Osteocyte (in vitro differentiated cells): Measurements from ENCODE around the gene KRTAP4-4. TPM values are rescaled to one million over a fixed set of nuclear protein-coding genes. Genes with fewer than 3 reads are reported as not detected.

Source experiments
- DNase-seq: peaks from one replicate; pipeline ENCODE4 v3.0.0; 2021; ENCODE audit warnings: mixed read lengths; ENCODE audit not compliant: unreplicated experiment; ENCODE audit errors: extremely low spot score
- H3K27ac Mint-ChIP-seq: one replicate; pipeline ENCODE4 v1.8.0; 2021; ENCODE audit warnings: mild to moderate bottlenecking, mixed read lengths; ENCODE audit not compliant: unreplicated experiment
- H3K27me3 Mint-ChIP-seq: one replicate; pipeline ENCODE4 v1.8.0; 2021; ENCODE audit warnings: mixed read lengths; ENCODE audit not compliant: unreplicated experiment
- H3K36me3 Mint-ChIP-seq: one replicate; pipeline ENCODE4 v1.8.0; 2021; ENCODE audit warnings: mixed read lengths; ENCODE audit not compliant: unreplicated experiment
- H3K4me1 Mint-ChIP-seq: one replicate; pipeline ENCODE4 v1.8.0; 2021; ENCODE audit warnings: mixed read lengths; ENCODE audit not compliant: unreplicated experiment
- H3K4me3 Mint-ChIP-seq: one replicate; pipeline ENCODE4 v1.8.0; 2021; ENCODE audit warnings: mild to moderate bottlenecking, moderate library complexity, mixed read lengths; ENCODE audit not compliant: unreplicated experiment
- H3K9me3 Mint-ChIP-seq: one replicate; pipeline ENCODE4 v1.8.0; 2021; ENCODE audit warnings: mixed read lengths; ENCODE audit not compliant: unreplicated experiment
- total RNA-seq: library from RNA; stranded (reverse); gene quantifications from 2 replicates; pipeline ENCODE4 v1.2.1, GENCODE V29; 2021
- TF ChIP-seq, protein P1 (sequence below): fragments of 200-600 bp; sonication (generic); IDR thresholded peaks from 2 replicates; pipeline ENCODE4 v1.5.0; 2021; ENCODE audit warnings: antibody characterized with exemption, mild to moderate bottlenecking, moderate library complexity

KRTAP4-4 gene
- total RNA-seq, 1 donor from 2014 or later: not detected

DNA sequence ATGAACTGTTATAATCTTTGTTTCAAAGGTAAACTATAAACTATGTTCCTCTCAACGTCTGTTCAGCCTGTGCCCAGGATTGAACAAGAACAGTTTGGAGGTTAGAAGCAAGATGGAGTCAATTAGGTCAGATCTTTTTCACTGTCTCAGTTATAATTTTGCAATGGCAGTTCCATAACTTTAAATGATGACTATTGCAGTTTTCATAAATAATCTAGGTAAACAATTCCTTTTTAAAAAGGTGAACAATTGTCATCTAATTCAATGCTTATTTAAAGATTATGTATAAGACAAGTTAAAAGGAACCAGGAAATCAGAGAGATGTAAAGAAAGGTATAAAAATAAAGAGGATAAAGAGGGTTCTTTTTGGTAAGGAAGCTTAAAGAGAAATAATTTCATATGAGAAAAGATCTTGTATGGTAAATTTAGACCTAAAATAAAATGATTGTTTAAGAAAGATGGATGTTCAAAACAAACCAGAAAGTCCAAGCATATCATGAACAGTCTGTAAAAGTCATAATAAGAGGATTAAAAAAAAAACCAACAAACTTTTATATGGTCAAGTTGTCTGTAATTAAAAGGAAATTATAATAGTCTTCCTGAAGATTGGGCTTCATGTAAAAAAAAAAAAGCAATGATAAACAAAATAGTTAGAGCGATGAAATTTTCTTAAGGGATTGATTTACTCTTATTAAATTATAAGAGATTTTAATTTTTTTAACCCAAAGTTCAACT is 49.2 kb downstream of the KRTAP4-4 start:
- peaks cover 3% of the 10 kb centered on the region for H3K4me1 Mint-ChIP-seq
- no peak overlapping the region for H3K27ac Mint-ChIP-seq
- H3K4me3 Mint-ChIP-seq: no peak overlapping the region
- DNase-seq: no peak
- H3K36me3 Mint-ChIP-seq: peaks cover 6% of the 10 kb centered on the region
- peaks cover 11% of the 10 kb centered on the region for H3K9me3 Mint-ChIP-seq
- no peaks in the 10 kb centered on the region for H3K27me3 Mint-ChIP-seq
- TF ChIP-seq, protein P1, sequence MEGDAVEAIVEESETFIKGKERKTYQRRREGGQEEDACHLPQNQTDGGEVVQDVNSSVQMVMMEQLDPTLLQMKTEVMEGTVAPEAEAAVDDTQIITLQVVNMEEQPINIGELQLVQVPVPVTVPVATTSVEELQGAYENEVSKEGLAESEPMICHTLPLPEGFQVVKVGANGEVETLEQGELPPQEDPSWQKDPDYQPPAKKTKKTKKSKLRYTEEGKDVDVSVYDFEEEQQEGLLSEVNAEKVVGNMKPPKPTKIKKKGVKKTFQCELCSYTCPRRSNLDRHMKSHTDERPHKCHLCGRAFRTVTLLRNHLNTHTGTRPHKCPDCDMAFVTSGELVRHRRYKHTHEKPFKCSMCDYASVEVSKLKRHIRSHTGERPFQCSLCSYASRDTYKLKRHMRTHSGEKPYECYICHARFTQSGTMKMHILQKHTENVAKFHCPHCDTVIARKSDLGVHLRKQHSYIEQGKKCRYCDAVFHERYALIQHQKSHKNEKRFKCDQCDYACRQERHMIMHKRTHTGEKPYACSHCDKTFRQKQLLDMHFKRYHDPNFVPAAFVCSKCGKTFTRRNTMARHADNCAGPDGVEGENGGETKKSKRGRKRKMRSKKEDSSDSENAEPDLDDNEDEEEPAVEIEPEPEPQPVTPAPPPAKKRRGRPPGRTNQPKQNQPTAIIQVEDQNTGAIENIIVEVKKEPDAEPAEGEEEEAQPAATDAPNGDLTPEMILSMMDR: no peak

Other genes starting within 250 kb of the KRTAP4-4 start
- not detected in 2 replicates for gene KRT23, start 223.1 kb downstream of the KRTAP4-4 start, total RNA-seq
- gene KRT39, start 193.8 kb downstream of the KRTAP4-4 start, total RNA-seq: not detected in 2 replicates
- not detected in 2 replicates for gene KRT40, start 176.4 kb downstream of the KRTAP4-4 start, total RNA-seq
- gene KRTAP3-3, start 166.6 kb downstream of the KRTAP4-4 start, total RNA-seq: not detected in 2 replicates
- gene KRTAP3-2, start 160.8 kb downstream of the KRTAP4-4 start, total RNA-seq: not detected in 2 replicates
- not detected in 2 replicates for gene KRTAP3-1, start 151.6 kb downstream of the KRTAP4-4 start, total RNA-seq
- gene KRTAP1-5, start 133.5 kb downstream of the KRTAP4-4 start, total RNA-seq: not detected in 2 replicates
- not detected in 2 replicates for gene KRTAP1-4, start 130.6 kb downstream of the KRTAP4-4 start, total RNA-seq
- gene KRTAP1-3, start 125.9 kb downstream of the KRTAP4-4 start, total RNA-seq: not detected in 2 replicates
- gene KRTAP1-1, start 119.3 kb downstream of the KRTAP4-4 start, total RNA-seq: not detected in 2 replicates
- not detected in 2 replicates for gene KRTAP2-1, start 113.4 kb downstream of the KRTAP4-4 start, total RNA-seq
- not detected in 2 replicates for gene KRTAP2-2, start 105.5 kb downstream of the KRTAP4-4 start, total RNA-seq
- not detected in 2 replicates for gene KRTAP2-3, start 100.6 kb downstream of the KRTAP4-4 start, total RNA-seq
- gene KRTAP2-4, start 94.9 kb downstream of the KRTAP4-4 start, total RNA-seq: not detected in 2 replicates
- gene KRTAP4-7, start 76.6 kb downstream of the KRTAP4-4 start, total RNA-seq: not detected in 2 replicates
- not detected in 2 replicates for gene KRTAP4-8, start 62.6 kb downstream of the KRTAP4-4 start, total RNA-seq
- gene KRTAP4-16, start 58.5 kb downstream of the KRTAP4-4 start, total RNA-seq: not detected in 2 replicates
- gene KRTAP4-9, start 55.4 kb downstream of the KRTAP4-4 start, total RNA-seq: not detected in 2 replicates
- gene KRTAP4-11, start 42.4 kb downstream of the KRTAP4-4 start, total RNA-seq: not detected in 2 replicates
- gene KRTAP4-12, start 36.6 kb downstream of the KRTAP4-4 start, total RNA-seq: not detected in 2 replicates
- not detected in 2 replicates for gene KRTAP4-6, start 20.2 kb downstream of the KRTAP4-4 start, total RNA-seq
- not detected in 2 replicates for gene KRTAP4-5, start 10.9 kb downstream of the KRTAP4-4 start, total RNA-seq
- not detected in 2 replicates for gene KRTAP4-3, start 7.5 kb upstream of the KRTAP4-4 start, total RNA-seq
- gene KRTAP4-2, start 17.5 kb upstream of the KRTAP4-4 start, total RNA-seq: not detected in 2 replicates
- gene KRTAP4-1, start 24.2 kb upstream of the KRTAP4-4 start, total RNA-seq: not detected in 2 replicates
- gene KRTAP9-1, start 29.1 kb upstream of the KRTAP4-4 start, total RNA-seq: not detected in 2 replicates
- gene KRTAP9-2, start 65.9 kb upstream of the KRTAP4-4 start, total RNA-seq: not detected in 2 replicates
- not detected in 2 replicates for gene KRTAP9-3, start 71.7 kb upstream of the KRTAP4-4 start, total RNA-seq
- gene KRTAP9-8, start 77.3 kb upstream of the KRTAP4-4 start, total RNA-seq: not detected in 2 replicates
- not detected in 2 replicates for gene KRTAP9-4, start 88.9 kb upstream of the KRTAP4-4 start, total RNA-seq
- not detected in 2 replicates for gene KRTAP9-9, start 94.6 kb upstream of the KRTAP4-4 start, total RNA-seq
- not detected in 2 replicates for gene KRTAP9-6, start 104.6 kb upstream of the KRTAP4-4 start, total RNA-seq
- not detected in 2 replicates for gene KRTAP9-7, start 115.0 kb upstream of the KRTAP4-4 start, total RNA-seq
- gene KRTAP29-1, start 142.1 kb upstream of the KRTAP4-4 start, total RNA-seq: not detected in 2 replicates
- gene KRTAP16-1, start 148.6 kb upstream of the KRTAP4-4 start, total RNA-seq: not detected in 2 replicates
- gene KRTAP17-1, start 155.0 kb upstream of the KRTAP4-4 start, total RNA-seq: not detected in 2 replicates
- gene KRT33A, start 190.1 kb upstream of the KRTAP4-4 start, total RNA-seq: not detected in 2 replicates
- not detected in 2 replicates for gene KRT33B, start 209.1 kb upstream of the KRTAP4-4 start, total RNA-seq
- not detected in 2 replicates for gene KRT34, start 221.6 kb upstream of the KRTAP4-4 start, total RNA-seq
- not detected in 2 replicates for gene KRT31, start 236.9 kb upstream of the KRTAP4-4 start, total RNA-seq